HG03095 (cell line): ENCODE measurements around the gene PFN4.
"Not testable (repeated sequence)": the region's sequence is repeated elsewhere in the genome, so short reads cannot be mapped to it uniquely, and the experiment has no call there.

ENCODE experiments used
- ATAC-seq: cut with Tn5 transposase; IDR thresholded peaks from one replicate; pipeline ENCODE4 v1.9.1; 2021; ENCODE audit warnings: moderate library complexity; ENCODE audit not compliant: unreplicated experiment

PFN4 gene

DNA sequence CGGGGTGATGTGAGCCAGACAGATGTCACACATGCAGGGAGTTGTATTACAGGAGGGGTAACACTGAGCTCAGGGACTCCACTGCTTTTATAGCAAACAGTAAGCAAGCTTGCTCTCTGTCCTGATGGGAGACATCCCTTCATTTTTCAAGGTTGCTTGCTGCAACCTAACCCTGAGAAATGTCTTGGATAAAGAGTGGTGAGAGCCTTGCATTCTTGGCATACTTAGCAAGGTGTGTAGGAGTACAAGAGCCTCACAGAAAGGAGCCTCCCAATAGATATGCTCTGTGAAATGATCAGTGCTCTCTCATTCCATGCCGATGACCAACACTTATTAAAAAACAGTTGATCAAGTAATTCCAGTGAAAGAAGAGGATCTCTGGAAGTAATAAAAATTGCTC lies 8.1 kb downstream of the PFN4 start:
- no peak for ATAC-seq

DNA sequence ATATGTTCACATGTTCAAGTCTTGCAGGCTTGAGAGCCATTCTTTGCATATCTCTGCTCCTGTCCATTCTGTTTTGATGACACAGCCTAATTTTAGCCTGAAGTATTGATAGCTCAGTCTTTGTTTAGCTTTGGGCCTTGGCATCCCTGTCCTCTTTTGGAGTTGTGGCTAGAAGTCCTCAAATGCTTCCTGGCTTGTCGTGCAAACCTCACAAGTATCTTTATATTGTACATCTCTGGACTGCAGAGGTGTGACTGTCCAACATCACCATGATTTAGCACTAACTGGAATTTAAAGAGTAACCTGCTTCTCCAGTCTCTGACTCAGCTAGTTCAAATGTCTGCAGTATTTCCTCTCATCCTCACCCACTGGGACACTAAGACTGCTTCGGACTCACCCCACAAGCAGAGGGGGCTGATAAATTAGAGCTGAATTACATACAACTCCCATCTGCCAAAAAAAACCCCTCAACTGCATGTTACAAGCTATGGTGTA lies 11.7 kb downstream of the PFN4 start:
- no peak for ATAC-seq

DNA sequence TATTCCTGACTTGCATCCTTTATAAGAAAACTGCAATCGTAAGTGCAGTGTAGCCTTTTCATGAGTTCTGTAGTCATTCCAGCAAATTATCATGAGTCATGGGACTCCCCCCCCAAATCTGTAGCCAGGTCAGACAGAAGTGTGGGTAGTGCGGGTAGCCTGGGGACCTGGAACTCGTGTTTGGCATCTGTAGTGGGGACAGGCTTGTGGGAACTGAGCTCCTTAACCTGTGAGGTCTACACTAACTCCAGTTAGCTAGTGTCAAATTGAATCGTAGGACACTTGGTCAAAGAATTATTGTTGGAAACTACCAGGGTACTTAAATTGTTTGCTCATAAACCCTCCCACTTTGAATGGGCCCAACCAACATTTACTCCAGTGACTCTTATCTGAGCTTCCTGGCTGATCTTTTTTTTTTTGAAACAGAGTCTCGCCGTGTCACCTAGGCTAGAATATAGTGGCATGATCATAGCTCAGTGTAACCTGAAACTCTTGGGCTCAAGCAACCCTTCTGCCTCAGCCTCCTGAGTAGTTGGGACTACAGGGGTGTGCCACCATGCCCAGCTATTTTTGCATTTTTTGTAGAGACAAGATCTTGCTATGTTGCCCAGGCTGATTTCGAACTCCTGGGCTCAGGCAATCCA lies 12.4 kb downstream of the PFN4 start:
- no peak for ATAC-seq

GRCh38 chr2:24109431-24109830 lies 13.7 kb downstream of the PFN4 start:
- not testable (repeated sequence) for ATAC-seq

DNA sequence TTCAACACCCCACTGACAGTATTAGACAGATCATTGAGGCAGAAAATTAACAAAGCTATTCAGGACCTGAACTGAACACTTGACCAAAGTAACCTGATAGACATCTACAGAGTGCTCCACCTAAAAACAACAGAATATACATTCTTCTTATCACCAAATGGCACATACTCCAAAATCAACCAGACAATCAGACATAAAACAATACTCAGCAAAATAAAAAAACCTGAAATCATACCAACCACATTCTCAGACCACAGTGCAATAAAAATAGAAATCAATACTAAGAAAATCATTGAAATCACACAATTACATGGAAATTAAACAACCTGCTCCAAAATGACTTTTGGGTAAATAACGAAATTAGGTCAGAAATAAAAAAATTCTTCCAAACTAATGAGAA lies 15.8 kb downstream of the PFN4 start:
- no peak for ATAC-seq

DNA sequence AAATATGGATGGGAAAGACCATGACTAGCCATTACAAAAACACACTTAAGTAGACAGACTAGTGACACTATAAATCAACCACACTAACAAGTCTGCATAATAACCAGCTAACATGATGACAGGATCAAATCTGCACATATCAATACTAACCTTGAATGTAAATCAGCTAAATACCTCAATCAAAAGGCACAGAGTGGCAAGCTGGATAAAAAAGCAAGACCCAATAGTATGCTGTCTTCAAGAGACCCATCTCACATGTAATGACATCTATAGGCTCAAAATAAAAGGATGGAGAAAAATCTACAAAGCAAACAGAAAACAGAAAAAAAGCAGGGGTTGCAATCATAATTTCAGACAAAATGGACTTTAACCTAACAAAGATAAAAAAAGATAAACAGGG lies 16.3 kb downstream of the PFN4 start:
- ATAC-seq, result no peak

- ATAC-seq, result no peak
Observed at GRCh38 chr2:24105816-24106215, 17.3 kb downstream of the PFN4 start.

GRCh38 chr2:24104906-24105305 lies 18.2 kb downstream of the PFN4 start:
- ATAC-seq, result no peak

DNA sequence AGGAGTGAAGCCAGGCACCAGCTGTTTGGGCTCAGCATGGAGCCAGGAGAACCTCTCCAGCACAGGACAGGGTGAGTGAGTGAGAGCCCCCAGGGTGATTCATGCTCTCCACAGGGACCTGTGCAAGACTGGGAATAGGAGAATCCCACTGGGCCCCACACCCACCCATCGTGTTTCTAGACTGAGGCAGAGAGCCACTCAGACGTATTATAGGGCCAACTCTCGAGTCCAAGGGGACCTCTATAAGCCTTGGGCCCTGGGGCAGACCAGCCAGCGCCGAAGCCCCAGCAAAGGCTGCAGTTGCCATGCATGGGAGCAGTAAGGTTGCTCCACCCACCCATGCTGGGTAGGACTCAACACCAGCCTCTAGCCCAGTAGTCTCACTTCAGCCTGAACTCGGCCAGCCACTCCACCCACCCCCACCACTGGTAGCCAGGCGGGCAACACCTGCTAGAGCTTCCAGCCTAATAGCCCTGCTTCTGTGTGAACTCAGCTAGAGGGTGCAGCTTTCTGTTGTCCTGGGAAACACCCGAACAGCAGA lies 19.0 kb downstream of the PFN4 start:
- no peak for ATAC-seq

DNA sequence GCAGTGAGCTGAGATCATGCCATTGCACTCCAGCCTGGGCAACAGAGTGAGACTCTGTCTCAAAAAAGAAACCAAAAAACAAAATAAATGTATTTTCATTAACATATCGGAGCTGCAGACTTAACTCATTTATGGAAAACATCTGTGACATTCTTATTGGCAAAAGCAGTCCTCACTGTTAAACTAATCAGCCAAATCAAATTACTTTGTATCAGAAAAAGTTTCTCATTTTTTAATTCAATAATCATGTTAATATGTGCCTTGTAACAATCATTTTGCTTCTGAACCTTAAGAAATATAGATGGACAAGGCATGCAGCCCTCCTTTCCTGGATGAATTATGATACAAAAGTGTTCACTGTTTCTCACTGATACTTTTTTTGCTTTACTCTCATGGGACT lies 20.5 kb downstream of the PFN4 start:
- ATAC-seq, result no peak

DNA sequence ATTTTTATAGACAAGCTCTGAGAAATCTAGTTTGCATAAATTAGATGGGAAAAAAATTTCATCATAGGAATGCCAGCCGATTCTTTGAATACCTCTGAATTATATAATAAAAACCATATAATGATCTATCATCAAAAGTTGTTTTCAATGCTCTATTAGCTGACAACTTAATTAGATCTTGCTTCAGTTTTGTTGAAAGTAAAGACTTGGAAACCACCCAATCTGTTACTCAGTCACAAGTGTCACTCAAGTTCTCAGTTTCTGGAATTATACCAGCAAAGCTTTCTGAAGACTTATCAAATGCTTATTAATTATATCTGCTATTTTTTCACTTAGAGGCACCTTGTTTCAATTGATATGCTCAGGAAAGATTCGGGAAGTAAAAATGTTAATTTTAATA lies 21.1 kb downstream of the PFN4 start:
- ATAC-seq, result no peak

- ATAC-seq, result not testable (repeated sequence)
Observed at GRCh38 chr2:24100732-24101131, 22.4 kb downstream of the PFN4 start.

DNA sequence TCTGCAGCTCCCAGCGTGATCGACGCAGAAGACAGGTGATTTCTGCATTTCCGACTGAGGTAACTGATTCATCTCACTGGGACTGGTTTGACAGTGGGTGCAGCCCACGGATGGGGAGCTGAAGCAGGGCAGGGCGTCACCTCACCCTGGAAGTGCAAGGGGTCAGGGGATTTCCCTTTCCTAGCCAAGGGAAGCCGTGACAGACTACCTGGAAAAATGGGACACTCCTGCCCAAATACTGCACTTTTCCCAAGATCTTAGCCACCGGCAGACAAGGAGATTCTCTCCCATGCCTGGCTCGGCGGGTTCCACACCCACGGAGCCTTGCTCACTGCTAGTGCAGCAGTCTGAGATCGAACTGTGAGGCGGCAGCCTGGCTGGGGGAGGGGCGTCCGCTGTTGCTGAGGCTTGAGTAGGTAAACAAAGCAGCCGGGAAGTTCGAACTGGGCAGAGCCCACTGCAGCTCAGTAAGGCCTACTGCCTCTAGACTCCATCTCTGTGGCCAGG lies 27.9 kb downstream of the PFN4 start:
- not testable (repeated sequence) for ATAC-seq

- ATAC-seq, result not testable (repeated sequence)
Observed at GRCh38 chr2:24093270-24093669, 29.9 kb downstream of the PFN4 start.

- ATAC-seq, result no peak
Observed at GRCh38 chr2:24088821-24089359, 34.2 kb downstream of the PFN4 start.

GRCh38 chr2:24087032-24087431 lies 36.1 kb downstream of the PFN4 start:
- no peak for ATAC-seq

DNA sequence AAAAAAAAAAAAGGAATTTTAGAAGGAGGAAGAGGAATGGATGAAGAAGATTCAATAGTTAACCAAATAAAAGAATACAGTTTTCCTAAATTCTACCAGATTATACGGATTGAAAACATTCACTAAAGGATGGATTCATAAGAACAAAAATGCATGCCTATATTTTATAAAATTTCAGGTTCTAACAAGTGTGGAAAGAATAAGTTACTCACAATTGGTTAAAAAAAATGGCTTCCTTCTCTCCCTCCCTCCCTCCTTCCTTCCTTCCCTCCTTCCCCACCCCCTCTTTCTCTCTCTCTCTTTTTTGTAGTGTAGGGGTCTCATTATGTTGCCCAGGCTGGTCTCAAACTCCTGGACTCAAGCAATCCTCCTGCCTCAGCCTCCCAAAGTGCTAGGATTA lies 36.9 kb downstream of the PFN4 start:
- no peak for ATAC-seq

- ATAC-seq, result no peak
Observed at GRCh38 chr2:24085200-24085489, 38.0 kb downstream of the PFN4 start.

DNA sequence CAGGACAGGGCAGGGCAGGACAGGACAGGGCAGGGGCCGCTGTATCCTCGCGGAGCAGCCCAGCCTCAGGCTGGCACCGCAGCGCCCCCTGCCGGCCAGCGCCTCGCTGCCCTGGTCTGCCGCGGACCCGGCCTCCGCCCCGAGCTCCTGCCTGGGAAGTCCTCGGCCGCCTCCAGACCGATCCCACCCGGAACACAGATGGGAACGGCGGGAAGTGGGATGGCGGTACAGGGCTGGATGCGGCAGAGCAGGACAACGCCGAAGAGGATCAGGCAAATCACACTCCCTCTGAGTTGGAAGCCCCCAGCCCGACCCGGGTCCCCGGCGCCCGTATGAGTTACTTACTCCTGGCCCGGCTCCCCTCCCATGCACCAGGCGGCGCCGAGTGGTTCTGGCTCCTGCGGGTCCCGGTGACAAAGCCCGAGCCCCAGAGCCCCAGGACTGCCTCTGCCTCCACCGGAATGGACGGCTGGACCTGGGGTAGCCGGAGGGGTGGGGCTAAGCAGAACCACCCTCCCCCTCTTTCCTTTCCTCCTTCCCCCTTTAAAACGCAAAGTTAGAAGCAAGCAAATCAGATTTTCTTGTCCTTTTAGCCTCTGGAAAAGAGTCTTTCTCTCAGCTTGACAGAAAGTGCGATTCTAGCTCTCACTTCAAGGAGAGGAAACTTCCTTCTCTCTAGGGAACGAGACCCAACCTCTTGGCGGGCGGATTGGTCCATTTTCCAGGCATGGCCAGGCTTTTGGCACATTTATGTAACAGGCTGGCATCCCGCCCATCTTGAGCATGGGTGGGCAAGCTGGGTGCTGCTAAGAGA lies 38.5 kb downstream of the PFN4 start, which contains the start of gene TP53I3:
Gene TP53I3 (minus strand): TSS at position 449 of the 814 bp plus-strand sequence. CDS start 508 bp downstream, outside the sequence.
- ATAC-seq, result peak; percentile 68

DNA sequence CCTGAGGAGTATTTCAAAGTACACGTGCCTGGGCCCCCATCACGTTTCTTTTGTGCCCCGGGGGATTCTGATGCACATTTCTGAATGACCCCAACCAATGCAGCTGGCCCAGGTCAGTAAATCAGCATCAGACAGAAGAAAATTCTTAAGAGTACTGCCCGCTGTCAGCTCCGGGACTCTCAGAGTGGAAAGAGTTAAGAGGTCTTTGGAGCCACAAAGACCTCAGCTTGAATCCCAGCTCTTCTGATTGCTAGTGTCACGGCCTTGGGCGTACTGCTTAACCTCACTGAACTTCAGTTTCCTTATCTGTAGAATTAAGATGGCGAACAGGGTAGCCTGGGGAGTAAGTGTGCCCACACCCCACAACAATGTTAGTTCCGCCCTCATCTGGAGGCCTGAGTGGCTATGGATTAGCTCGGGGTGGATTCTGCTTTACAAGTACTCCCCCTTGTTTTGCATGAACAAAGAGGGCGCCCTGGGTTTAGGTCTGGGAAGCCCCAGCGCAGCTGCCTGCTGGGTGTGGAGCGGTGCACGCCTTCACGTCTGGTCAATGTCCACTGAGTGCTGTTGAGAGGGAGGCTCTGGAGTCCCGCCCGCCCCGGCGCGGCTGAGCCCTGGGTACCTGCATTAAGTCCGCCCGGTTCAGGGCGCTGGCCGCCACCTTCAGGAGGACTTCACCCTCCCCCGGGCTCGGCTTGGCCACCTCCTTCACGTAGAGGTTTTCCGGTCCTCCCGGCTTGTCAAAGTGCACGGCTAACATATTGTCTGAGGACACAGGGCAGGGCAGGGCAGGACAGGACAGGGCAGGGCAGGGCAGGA lies 39.4 kb downstream of the PFN4 start:
- ATAC-seq, result peak; percentile 80
